ENCODE results near the gene EEF1AKMT4. TPM values are rescaled to one million over a fixed set of nuclear protein-coding genes. Genes with fewer than 3 reads are reported as not detected.

EEF1AKMT4 gene
- total RNA-seq, 2 experiments from 2014 or later = 18.8 TPM

- ChIA-PET CTCF (ENCODE audit: unreplicated experiment) (no interaction called here), POLR2A (interaction anchor here (0.7 kb wide), 1 partner anchor 13 kb away, joined by 3 read pairs; no protein-coding TSS in a partner anchor)
- TF ChIP-seq CTCF (conservative IDR thresholded peaks at IDR 0.05; ENCODE audit: low read length) (no peak), EZH2phosphoT487 (IDR thresholded peaks at IDR 0.05; ENCODE audit: borderline replicate concordance, low read depth, low read length) (no peak)
- no peak overlapping the region for H2AFZ ChIP-seq (ENCODE audit: low read length)
- no peaks in the 10 kb centered on the region for H3K9me3 ChIP-seq (ENCODE audit: low read length)
- no peak overlapping the region for H3K27ac ChIP-seq (ENCODE audit: low read depth, low read length, poor library complexity, severe bottlenecking)
- DNase-seq (ENCODE audit: low spot score) = no peak
- H3K79me2 ChIP-seq (ENCODE audit: insufficient read depth, low read depth, low read length) = no peaks in the 10 kb centered on the region
- intact Hi-C loops (cut with micrococcal nuclease; ENCODE audit: unreplicated experiment) = no loop called here
- no peaks in the 10 kb centered on the region for H3K36me3 ChIP-seq (ENCODE audit: insufficient read depth, low read length)
- no peaks in the 10 kb centered on the region for H3K9me2 ChIP-seq (ENCODE audit: insufficient read depth, low read length)
- no TSS peak for BruUV-seq (replicated peaks)
- H3K4me1 ChIP-seq (ENCODE audit: insufficient read depth, low read length, poor library complexity, severe bottlenecking) = no peaks in the 10 kb centered on the region
- H4K20me1 ChIP-seq (ENCODE audit: insufficient read depth, low read length) = no peaks in the 10 kb centered on the region
- no peak overlapping the region for H3K4me3 ChIP-seq (ENCODE audit: low read depth, low read length, poor library complexity, severe bottlenecking)
- H3K4me2 ChIP-seq (ENCODE audit: low read length) = no peak overlapping the region
Measured at GRCh38 chr3:184203526-184203925, 45.9 kb upstream of the EEF1AKMT4 start.

- Histone ChIP-seq H3K4me2 (ENCODE audit: low read length) (no peak overlapping the region), H2AFZ (ENCODE audit: low read length) (no peak overlapping the region), H4K20me1 (ENCODE audit: insufficient read depth, low read length) (no peaks in the 10 kb centered on the region), H3K36me3 (ENCODE audit: insufficient read depth, low read length) (no peaks in the 10 kb centered on the region), H3K9me2 (ENCODE audit: insufficient read depth, low read length) (no peaks in the 10 kb centered on the region), H3K4me3 (ENCODE audit: low read depth, low read length, poor library complexity, severe bottlenecking) (no peak overlapping the region), H3K9me3 (ENCODE audit: low read length) (no peaks in the 10 kb centered on the region), H3K79me2 (ENCODE audit: insufficient read depth, low read depth, low read length) (no peaks in the 10 kb centered on the region), H3K4me1 (ENCODE audit: insufficient read depth, low read length, poor library complexity, severe bottlenecking) (no peaks in the 10 kb centered on the region), H3K27ac (ENCODE audit: low read depth, low read length, poor library complexity, severe bottlenecking) (no peak overlapping the region)
- ChIA-PET CTCF (ENCODE audit: unreplicated experiment) (interaction anchor here (0.5 kb wide), 1 partner anchor 907 kb away, joined by 3 read pairs; no protein-coding TSS in a partner anchor), POLR2A (interaction anchor here (0.6 to 0.7 kb wide), 3 partner anchors 19 to 131 kb away, joined by 3 to 5 read pairs (median 5); no protein-coding TSS in a partner anchor)
- TF ChIP-seq CTCF (conservative IDR thresholded peaks at IDR 0.05; ENCODE audit: low read length) (no peak), EZH2phosphoT487 (IDR thresholded peaks at IDR 0.05; ENCODE audit: borderline replicate concordance, low read depth, low read length) (no peak)
- BruUV-seq (replicated peaks) = no TSS peak
- intact Hi-C loops (cut with micrococcal nuclease; ENCODE audit: unreplicated experiment) = no loop called here
- DNase-seq (ENCODE audit: low spot score) = no peak
Measured at GRCh38 chr3:184209146-184209923, 40.1 kb upstream of the EEF1AKMT4 start.

GRCh38 chr3:184211297-184211696 is 38.2 kb upstream of the EEF1AKMT4 start:
- Histone ChIP-seq H2AFZ (ENCODE audit: low read length) (no peak overlapping the region), H3K4me1 (ENCODE audit: insufficient read depth, low read length, poor library complexity, severe bottlenecking) (no peaks in the 10 kb centered on the region), H3K4me2 (ENCODE audit: low read length) (no peak overlapping the region), H4K20me1 (ENCODE audit: insufficient read depth, low read length) (no peaks in the 10 kb centered on the region), H3K79me2 (ENCODE audit: insufficient read depth, low read depth, low read length) (no peaks in the 10 kb centered on the region), H3K9me3 (ENCODE audit: low read length) (no peaks in the 10 kb centered on the region), H3K27ac (ENCODE audit: low read depth, low read length, poor library complexity, severe bottlenecking) (no peak overlapping the region), H3K9me2 (ENCODE audit: insufficient read depth, low read length) (no peaks in the 10 kb centered on the region), H3K36me3 (ENCODE audit: insufficient read depth, low read length) (no peaks in the 10 kb centered on the region), H3K4me3 (ENCODE audit: low read depth, low read length, poor library complexity, severe bottlenecking) (no peak overlapping the region)
- CTCF ChIA-PET (ENCODE audit: unreplicated experiment) = no interaction called here
- no peak for DNase-seq (ENCODE audit: low spot score)
- intact Hi-C loops (cut with micrococcal nuclease; ENCODE audit: unreplicated experiment) = no loop called here
- POLR2A ChIA-PET = interaction anchor here (1.5 kb wide), 1 partner anchor 26 kb away, joined by 3 read pairs; the partner anchor contains the start of gene ABCF3
- TF ChIP-seq CTCF (conservative IDR thresholded peaks at IDR 0.05; ENCODE audit: low read length) (no peak), EZH2phosphoT487 (IDR thresholded peaks at IDR 0.05; ENCODE audit: borderline replicate concordance, low read depth, low read length) (no peak)
- BruUV-seq (replicated peaks) = no TSS peak
